Stimulated activated CD8-positive, alpha-beta memory T cell treated with anti-CD3 and anti-CD28 coated beads, Interleukin-15, amount 100 ng/mL, for 24 hours (primary cell): ENCODE data around the gene GALNT3.

ENCODE experiments used
- DNase-seq: peaks from one replicate; pipeline ENCODE4 v3.0.0-alpha.2; 2020; ENCODE audit warnings: low read depth

GALNT3 gene

DNA sequence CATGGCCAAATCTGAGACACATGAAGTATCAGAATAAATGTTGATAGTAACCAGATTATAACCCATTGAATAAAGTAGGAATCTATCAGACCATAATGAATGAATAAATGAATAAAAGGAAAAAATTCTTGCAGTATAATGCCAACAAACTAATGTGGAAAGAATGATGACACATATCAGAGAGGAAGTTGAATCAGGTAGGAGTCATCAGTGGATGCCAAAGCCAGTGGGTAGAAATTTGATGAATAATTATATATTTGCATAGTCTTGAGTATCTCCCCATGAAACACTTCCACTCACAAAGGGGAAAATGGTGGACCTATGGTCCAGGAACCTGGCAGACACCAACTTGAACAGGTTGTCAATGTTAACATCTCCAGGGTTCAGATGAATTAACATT is 68.6 kb downstream of the GALNT3 start:
- no peak for DNase-seq

DNA sequence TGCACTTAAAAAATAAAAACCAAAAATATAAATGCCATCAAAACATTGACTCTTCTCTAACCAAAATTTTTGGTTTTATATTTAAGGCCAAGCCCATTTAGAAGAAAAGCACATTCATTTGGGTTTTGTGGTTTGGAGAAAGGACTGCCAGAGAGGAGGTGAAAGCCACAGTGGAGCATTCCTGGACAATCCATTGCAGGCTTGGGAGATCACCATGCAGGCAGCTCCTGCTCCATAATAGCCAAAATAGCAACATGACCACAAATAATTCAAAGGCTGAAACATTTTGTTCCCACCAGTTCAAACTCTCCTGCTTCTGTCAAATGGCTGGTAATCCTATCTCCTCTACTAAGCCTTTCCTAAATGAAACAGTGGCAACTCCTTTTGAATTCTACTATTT is 73.5 kb downstream of the GALNT3 start:
- no peak for DNase-seq

DNA sequence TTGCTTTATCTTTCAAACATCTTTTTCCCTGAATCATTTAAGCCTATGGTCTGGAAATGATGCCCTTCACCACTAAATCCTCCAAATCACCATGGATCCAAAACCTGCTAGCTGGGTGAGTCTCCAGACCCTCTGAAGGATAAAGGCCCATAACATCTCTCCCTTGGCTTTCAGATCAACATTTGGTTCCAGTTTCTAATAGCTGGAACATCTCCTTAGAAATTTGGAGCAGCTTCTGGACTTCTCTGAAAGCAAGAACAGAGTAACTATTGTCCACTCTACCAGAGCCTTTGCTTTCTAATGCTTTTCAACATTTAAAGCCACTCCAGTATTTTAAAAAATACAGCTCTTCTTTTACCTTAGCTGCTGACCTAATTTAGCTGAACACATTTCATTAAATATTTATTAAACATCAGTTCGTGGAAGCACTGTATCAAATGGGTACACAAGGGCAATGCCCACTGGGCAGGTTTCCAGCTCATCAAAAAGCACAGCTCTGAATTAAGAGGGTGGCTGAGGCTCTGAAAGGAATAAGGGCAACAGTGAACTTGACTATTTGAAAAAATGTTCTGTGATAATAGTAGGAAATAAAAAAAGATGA is 75.3 kb downstream of the GALNT3 start:
- DNase-seq: no peak

DNA sequence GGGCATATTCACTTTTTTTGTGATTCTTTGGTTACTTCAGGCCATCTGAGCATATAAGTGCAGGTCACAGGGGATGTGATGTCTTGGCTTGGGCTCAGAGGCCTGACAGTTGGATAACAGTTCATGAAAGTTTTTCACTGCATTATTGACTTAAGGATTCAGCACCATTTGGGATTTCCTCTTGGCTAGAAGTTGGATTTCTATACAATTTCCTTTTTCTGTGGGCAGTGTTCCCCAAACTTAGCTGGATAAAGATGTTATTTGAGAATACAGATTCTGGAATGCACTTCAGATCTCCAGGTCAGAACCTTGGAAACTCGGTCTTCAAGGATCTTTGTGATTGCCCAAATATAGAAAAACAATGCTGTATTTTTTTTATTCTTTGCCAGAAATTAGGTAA is 78.0 kb downstream of the GALNT3 start:
- no peak for DNase-seq

DNA sequence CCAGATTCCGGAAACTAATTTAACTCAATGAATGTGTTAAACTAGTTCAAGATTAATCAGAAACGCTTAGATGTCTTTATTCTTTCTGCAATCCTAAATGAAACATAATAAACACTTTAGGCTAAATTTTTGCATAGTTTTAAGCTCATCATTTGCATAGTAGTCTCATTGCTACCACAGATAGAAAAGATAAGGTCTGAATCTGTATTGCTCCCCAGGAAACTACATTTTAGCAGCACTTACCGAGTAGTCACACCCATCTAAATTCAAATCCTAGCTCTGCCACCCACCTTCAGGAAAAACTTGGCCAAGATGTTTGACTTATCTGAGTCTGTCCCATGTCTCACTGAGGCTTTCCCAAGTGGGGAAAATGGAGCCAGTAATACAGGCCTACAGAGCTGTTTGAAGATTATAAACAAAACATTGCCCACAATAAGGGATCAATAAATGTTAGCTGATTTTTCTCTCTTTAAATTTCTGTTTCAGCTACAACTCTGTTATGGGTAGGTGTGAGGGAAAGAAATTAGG is 87.0 kb downstream of the GALNT3 start:
- no peak for DNase-seq

DNA sequence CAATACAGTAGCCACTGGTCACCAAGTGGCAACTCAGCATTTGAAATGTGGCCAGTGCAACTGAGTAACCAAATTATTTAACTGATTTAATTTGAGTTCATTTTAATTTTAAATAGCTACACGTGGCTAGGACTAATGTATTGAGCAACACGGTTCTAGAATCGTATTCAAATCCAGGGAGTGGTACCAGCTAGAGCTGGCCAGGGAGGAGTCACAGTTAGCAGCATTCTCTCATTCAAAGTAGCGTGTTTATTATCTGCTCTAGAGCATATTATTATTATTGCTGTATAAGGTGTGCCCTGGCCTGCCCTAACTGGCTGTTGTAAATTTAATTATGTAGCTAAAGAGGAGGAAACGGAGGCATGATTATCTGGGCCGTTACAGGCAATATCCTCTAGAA is 92.9 kb downstream of the GALNT3 start:
- DNase-seq: no peak

DNA sequence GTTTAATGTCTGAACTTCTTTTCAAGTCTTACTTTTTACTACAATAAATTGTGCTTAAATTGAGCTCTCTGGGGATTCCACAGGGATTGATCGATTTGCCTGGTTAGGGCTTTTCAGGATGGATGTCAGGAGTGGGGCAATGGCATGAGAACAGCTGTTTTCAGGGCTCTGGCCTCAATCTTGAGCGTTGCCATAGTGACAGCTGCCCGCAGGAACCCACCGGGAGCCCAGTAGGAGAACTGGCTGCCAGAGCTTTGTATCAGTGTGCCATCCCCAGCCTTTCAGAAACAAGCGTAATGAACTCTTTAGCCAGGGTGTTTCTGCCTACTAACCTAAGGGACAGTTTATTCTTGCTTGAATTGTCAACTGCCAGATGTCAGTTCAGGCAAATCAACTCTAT is 93.5 kb downstream of the GALNT3 start:
- DNase-seq: no peak

DNA sequence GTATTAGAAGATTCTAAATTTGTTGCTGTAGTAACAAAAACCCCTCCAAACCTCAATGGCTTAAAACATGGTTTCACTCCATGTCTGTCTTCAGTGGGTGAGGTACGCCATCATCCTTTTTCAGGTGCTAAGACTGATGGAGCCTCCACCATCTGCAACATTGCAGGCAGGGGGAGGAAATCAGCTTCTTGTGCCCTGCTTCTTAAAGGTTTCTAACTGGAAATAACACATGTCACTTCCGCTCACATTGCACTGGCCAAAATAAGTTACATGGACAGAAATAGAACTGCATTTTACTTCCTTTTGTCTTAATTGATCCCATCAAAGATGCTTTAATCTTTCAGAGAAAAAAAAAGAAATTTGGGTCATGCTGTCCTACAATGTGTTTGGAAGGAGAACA is 94.1 kb downstream of the GALNT3 start:
- DNase-seq: no peak

DNA sequence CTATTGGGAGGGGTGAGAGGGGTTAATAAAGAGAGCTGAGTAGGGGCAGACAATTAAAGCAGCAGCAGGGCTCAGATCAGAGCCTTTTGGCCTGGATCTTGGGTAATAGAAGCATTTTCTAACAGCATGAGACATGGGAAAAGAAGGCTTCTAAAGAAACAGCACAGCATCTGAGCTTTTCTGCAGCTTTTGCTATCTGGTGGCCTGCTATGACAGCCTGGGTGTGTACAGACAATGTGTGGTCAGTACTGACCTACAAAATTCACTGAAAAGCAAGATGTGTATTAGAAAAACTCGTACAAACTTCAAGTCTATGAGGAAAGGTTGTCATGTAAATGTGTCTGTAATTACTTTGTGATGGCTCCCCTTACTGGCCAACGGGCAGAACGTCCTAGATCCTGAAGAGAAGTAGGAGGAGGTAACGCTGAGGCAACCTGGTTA is 95.6 kb downstream of the GALNT3 start:
- DNase-seq: no peak

DNA sequence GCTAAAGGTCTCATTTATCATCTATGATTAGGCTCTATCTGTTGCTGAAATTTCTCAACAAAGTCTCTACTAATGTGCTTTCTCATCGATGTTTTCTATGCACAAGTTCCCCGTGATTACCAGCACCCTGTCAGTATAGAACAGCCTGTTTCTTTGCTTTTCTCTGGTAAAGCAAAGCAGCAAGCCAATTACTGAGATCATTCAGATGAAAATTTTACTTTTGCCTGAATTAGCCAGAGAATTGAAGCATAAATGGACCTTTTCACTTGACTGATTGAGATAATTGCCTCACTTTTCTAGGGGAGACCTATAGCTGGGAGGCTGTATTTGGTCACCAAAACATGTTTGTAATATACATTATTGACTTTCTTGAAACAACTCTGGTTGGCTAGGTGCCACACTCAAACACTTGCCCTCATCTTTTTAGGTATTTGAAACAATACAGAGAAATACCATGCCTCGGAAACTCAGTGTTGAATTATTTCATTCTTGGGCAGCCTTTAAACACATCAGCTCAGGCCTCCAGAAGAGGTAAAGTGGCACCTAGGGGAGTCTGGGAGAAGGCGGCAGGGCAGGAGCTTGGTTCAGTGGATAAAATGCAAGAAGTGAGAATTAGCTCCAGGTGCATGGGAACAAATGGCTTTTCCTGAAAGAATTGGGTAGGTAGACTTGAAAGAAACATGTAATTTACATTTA is 96.2 kb downstream of the GALNT3 start:
- DNase-seq: no peak
